DMS79 treated with DMSO at 0.1 percent for 48 hours (cell line): ENCODE data around the gene FOXP1.
A peak's percentile ranks its signal among the peaks of the same experiment; 100 is the strongest.

Experiments used
- DNase-seq: peaks from one replicate; lab custom pipeline; 2025; lab: John Stamatoyannopoulos, UW

FOXP1 gene

DNA sequence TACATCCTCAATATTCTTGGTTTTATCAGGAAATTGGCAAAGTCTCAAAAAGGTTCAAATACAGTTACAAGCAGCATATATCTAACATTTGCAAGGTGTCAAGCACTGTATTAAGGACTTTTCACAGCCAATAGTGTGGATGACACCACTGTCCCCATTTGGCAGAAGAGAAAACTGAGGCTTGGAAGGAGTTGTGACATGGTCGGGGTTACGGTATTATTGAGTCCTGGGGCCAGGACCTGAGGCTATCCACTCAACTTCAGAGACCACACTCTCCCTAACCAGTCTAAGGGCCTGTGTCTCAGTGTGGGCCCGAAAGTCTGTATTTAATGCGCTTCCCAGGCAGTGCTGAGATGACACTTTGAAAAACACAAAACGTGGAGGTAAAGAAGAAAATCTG lies 99.1 kb downstream of the FOXP1 start:
- DNase-seq, result no peak

- no peak for DNase-seq
Measured at GRCh38 chr3:71484047-71484446, 99.5 kb downstream of the FOXP1 start.

- no peak for DNase-seq
Measured at GRCh38 chr3:71482771-71483170, 100.8 kb downstream of the FOXP1 start.

DNA sequence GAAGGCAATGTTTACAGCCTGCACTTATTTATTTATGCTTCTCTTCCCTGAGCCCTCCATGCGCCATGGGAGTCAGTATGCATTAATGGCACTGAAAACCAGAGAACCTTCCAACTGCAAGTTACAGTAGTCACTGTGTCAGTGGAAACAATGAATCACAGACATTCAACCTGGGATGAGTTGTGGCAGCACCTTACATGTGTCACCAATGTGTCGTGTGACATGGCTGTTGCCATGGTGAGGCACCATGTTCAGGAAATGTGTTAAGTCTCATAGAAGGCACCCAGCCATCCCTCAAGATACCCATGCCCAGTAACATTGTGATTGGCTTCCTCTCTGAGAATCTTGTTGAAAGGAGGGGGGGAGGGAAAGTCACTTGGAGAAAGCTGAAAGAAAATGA lies 105.0 kb downstream of the FOXP1 start:
- DNase-seq, result no peak

DNA sequence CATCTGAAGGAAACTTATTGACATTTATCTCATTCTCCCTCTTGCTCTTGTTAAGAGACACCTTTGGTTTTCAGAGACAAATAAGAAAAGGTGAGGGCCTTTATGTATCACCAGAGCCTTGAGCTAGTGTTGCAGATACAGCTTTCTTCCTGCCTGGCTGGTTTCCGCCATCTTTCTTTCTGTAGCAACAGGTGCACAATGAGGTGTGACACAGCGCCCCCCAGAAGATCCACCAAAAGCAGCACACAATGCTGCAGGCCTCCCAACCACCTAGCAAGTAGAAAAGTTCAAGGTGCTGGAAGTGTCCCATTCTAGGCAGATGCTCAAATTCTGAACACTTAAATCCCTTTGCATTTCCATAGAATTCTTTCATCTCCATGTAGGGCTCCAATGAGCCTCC lies 106.6 kb downstream of the FOXP1 start:
- no peak for DNase-seq

DNA sequence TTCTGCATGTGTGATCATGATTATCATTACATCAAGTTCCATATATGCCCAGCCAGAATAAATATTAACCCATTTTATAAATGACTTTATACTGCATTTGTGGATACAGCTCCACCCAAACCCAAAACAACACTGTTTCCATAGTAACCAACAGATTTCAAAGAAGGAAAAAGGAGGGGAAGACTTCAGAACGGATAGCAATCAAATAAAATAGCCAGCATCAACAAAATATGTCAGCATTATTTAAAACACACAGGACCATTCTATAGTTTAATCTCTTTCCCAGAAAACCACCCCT lies 114.4 kb downstream of the FOXP1 start:
- DNase-seq, result no peak

DNA sequence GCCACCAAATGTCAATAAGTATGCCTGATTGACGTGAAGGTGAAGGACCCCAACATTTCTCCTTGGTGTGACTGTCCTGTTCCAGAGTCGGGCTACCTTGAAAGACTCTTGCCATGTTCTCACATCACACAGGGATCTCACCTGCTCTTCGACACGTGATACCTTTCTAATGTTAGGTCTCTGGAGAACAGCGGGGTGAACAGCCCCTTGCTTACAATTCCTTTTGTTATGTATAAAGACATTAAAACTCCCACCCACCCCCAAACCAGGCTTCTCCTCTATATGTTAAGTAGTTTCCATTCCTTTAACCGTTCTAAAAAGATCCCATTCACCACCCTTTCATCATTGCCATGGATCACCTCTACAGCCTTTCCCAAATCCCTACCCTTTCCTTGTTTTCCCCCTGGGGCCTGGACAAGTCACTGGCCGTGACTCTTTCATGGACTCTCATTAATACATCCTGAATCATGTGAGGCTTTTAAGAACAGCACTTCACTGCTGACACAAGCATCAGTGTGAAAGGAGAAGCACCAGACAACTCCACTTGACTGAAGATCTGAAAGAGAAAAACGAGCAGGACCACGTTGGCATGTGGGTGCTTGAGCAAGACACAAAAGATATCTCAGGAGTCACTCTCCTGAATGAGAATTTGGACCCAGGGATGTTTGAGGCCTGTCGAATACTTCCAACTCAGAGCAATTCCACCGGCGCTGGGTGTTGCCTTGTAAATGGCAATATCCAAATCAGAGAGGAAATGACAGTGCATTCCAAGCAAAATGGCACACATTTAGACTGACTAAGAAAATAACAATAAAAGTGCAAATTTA lies 115.0 kb downstream of the FOXP1 start:
- peak; percentile 1 for DNase-seq

DNA sequence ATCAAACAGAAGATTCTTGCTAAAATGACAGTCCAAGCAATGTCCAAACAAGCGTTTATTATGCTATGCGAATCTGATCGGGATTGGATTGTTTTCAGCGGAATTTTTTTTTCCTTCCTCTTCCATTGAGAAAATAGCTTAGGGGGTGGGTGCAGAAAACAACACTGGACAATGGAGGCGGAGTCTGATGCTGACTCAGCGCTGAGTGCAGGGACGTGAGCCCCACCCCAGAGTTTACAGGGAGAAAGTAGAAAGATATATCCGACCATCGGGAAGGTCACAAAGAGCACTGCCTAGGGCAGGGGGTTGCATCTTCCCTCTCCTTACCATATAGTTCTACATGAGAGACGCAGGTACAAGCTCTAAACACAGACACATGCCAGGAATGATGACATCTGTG lies 117.0 kb downstream of the FOXP1 start:
- no peak for DNase-seq

- DNase-seq, result no peak
Measured at GRCh38 chr3:71465371-71466036, 118.0 kb downstream of the FOXP1 start.

DNA sequence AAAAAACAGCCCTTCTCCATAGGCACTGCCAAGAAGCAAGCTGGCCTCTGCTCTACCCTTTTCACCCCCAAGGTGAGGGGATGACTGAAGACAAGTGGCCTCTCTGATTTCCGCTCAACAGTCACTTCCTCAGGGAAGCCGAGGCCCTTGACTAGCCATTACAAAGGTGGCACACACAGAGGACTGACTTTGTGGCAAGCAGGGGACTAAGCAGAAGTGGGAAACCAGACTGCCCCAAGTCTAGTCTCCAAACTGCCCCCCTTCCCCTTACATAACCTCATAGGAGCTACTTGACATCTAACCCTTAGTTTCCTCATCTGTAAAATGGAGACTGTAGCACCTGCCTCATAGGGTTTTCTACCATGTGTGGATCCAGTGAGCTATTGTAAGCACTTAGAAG lies 118.9 kb downstream of the FOXP1 start:
- peak; percentile 7 for DNase-seq

DNA sequence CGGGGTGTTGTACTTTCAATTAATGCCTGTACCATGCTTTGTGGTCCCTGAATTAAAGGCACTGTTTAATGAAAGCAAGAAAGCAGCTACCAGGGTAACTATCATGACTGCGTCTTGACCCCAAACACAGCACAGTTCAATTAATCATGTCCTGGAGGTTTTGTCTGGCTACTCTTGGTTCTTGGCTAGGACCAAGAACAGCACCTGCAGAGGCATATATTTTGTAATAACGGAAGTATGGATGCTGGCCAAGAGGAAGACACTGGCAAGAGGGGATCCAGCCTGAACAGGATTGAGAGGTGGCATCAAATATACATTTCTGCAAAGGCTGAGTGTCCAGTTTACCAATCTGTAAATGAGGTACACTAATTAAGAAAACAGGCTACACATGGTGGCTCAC lies 119.9 kb downstream of the FOXP1 start:
- no peak for DNase-seq

DNA sequence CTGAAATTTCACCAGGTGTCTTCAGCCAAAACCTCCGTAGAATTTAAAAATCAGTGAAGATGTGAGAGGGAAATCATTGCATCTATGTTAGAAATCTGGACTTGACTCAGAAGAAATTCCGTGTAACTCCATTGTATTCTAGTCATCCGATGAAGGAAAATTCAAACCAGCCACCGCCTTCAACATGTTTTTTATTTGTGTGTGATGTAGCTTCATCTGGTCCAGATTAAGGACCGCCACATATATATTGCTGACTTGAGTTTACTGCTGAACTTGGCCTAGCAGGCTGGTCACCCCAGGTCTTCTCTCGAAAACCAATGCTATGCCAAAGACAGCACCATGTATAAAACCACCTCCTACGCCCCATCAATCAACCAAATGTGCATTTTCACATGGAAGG lies 120.9 kb downstream of the FOXP1 start:
- DNase-seq, result no peak

DNA sequence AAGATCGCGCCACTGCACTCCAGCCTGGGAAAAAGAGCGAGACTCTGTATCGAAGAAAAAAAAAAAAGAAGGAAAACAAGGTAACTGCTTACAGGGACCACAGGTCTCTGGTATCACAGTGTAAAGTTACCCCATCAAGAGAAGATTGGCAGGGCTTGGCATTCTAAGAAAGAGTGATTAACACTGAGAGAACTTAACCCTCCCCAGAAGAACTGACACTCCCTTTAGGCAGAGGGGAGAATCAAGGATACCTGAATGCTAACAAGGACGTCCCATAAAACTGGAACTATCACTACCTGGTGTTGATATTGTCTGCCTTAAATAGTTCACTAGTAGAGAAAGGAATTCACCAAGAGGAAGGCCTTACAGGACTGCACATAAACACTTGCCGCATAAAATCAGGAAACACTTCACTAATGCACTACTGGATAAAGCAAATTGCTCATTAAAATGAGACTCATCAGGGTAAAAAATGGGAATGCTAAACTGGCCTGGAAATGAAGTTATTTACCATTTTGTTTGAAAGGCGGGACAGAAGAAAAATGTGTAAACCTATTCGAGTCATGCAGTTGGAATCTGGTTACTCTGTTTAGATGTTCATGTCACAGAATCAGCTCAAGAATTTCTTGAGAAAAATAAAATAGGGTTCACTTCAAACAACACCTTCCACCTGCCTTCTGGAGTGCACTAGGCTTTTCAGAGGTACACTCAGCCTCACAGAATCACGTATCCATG lies 121.6 kb downstream of the FOXP1 start:
- DNase-seq, result no peak

- no peak for DNase-seq
Measured at GRCh38 chr3:71461114-71461513, 122.4 kb downstream of the FOXP1 start.

DNA sequence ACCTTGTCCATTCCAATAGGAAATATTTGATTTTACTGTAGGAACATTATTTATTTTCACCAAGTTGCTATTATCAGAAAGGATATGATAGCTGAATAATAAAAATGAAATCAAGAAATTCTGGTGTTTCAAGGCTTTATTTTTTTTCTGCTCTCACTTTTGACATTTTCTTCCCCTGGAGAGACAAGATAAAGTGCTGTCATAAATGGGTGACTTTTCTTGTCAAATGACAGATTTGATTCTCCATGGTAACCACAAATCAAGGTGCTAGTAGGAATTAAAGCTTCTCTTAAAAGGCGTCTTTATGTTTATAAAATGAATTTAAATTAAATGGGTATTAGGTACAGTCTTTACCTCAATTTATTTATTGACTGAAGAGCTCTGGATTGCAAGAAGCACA lies 124.6 kb downstream of the FOXP1 start:
- no peak for DNase-seq

DNA sequence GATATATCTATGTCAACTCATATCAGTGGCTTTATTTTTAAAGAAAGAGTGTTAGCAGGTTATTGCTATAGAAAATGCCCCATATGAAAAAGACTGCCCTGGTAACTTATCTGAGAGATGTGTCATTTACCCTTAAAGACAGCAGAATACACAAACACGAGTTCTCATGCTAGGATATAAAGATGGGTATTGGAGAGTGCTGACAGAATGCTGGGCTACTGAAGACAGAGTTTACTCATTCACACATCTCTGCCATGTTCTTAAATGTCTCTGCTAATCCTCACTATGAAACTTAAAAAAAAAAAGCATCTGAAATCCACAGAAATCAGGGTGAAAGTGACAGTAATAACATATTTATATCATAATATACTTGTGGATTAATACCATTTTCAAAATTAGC lies 126.7 kb downstream of the FOXP1 start:
- DNase-seq, result no peak

DNA sequence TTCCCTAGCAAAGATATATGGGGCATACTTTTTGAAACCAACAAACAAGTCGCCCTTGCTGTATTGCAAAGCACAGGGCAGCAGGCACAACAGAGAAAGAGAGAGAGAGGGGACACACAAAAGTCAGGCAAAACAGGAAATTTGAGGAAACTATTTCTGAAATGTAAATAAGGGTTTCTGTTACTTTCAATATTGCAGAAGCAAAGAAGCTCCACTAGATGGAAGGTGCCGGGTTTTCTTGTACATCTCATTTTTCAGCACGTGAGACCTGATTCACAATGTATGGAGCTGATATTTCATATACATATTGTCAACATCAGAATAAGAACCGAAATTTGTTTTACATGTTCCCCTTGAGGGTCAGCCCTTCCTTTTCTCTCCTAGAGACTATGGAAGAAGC lies 127.4 kb downstream of the FOXP1 start:
- DNase-seq, result no peak

DNA sequence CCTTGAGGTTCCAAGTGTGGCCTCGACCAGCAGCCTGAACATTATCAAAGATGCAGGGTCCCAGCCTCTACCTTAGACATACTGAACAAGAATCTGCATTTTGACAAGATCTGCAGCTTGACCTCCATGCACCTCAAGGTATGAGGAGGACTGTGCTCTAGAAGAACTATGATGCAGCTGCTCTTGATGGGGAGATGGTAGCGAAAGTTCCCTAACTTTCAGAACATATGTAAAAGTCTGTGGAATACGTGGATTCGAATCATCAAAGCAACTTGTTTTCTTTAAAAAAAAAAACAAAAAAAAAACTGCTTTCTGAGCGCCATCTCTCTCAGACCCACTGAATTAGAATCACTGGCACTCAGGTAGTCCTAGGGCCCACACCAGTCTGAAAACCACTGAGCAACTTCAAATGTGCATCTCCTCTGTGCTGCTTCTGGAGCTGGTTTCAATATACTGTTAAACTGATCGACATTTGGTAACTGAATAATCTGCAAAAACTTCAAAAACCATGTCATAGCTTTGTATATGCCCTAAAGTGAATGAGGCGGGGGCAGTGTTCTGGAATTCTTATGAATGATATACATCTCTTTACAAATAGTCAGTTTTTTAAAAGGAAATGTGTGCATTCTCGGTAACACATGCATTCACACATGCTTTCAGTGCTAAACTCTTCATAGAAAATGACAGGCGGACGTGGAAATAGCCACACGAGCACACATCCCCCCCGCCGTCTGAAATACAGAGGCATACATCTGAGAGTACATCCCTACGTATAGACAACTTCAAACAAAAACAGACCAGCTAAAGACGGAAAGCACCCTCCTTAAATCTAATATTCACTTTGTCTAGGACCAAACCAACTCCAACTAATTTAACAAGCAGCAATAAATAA lies 128.8 kb downstream of the FOXP1 start:
- DNase-seq, result no peak

DNA sequence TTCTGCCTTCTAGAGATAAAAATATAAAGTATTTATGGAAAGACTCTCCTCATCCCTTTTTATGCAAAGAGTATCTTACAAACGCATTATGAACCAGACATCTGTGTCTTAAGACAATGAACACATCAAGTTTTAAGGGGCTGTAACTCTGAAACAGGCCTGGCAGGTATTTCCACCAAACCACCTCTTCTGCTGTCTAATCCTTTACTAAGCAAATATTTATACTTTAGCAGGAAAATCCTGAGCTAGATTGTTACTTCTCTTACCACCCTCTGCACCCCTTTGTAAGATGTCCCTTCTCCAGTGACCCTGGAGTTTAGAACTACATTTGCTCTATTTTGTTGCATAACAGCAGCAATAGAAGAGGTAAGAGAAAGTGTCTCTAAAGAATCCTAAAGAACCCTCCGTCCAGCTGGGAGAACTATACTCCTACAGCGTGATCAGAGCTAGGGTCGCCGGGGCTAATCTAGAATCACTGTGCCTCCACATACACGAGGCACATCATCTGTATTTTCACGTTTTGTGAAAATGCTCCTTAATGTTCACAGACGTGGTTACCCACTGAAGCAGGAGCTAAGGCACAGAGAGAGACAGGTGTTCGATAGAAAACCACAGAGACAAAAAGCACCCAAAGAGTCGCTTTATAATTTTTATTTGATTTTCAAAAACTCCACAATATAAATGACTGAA lies 129.6 kb downstream of the FOXP1 start:
- no peak for DNase-seq

DNA sequence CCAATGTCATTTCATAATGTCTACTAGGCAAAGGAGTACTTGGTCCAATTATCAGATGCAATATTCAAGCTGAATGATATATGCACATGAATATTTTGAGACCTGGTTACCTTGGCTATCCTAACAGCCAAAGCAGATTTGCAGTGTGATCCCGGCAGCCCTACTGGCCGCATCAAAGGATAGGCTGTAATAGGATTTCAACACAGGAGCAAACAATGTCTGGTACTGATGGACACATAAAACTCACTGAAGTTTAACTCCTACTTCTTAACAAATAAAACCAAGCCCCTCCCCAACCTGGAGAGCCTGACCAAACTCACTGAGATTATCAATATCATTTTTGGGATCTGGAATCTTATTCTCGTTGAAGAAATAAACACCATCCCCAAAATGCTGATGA lies 130.2 kb downstream of the FOXP1 start:
- no peak for DNase-seq

GRCh38 chr3:71451812-71452211 lies 131.7 kb downstream of the FOXP1 start:
- no peak for DNase-seq

- DNase-seq, result no peak
Measured at GRCh38 chr3:71451060-71451459, 132.5 kb downstream of the FOXP1 start.
